Spleen (tissue), 11 donors: ENCODE measurements around the gene KRT7. TPM values are rescaled to one million over a fixed set of nuclear protein-coding genes. Genes with fewer than 3 reads are reported as not detected.

Source experiments
- DNase-seq: peaks from one replicate; pipeline ENCODE4 v3.0.0-alpha.2; 2020
- H3K27ac ChIP-seq, 8 donors: fragments of 200-600 bp; sonication (generic) in 7 of 8; 1 replicate in 4 of 8; 2 replicates in 4 of 8; pipeline versions ENCODE4 v1.5.0 to v1.8.0; 2016 to 2021; ENCODE audit warnings: inconsistent platforms in 4 of 8, mild to moderate bottlenecking in 4 of 8, moderate library complexity in 1 of 8
- H3K27me3 ChIP-seq, 7 donors: fragments of 200-600 bp; sonication (generic) in 6 of 7; replicated peaks in 1 of 7; 1 replicate in 4 of 7; 2 replicates in 3 of 7; pipeline versions ENCODE4 v1.5.0 to v1.8.0; 2016 to 2021; ENCODE audit warnings: inconsistent platforms in 3 of 7, mild to moderate bottlenecking in 1 of 7
- H3K36me3 ChIP-seq, 6 donors: fragments of 200-600 bp; sonication (generic) in 5 of 6; 1 replicate in 4 of 6; 2 replicates in 2 of 6; pipeline versions ENCODE4 v1.5.0 to v1.8.0; 2016 to 2021; ENCODE audit warnings: inconsistent platforms in 2 of 6
- H3K4me1 ChIP-seq, 6 donors: fragments of 200-600 bp; sonication (generic) in 5 of 6; 1 replicate in 3 of 6; 2 replicates in 3 of 6; pipeline versions ENCODE4 v1.5.0 to v1.8.0; 2016 to 2021; ENCODE audit warnings: inconsistent platforms in 3 of 6
- H3K4me3 ChIP-seq, 8 donors: fragments of 200-600 bp; sonication (generic) in 7 of 8; 1 replicate in 4 of 8; 2 replicates in 4 of 8; pipeline versions ENCODE4 v1.5.0 to v1.8.0; 2016 to 2021; ENCODE audit warnings: inconsistent platforms in 4 of 8, mild to moderate bottlenecking in 4 of 8, moderate library complexity in 2 of 8
- H3K9me3 ChIP-seq, 8 donors: fragments of 200-600 bp; sonication (generic) in 7 of 8; 1 replicate in 4 of 8; 2 replicates in 4 of 8; pipeline versions ENCODE4 v1.5.0 to v1.8.0; 2016 to 2021; ENCODE audit warnings: inconsistent platforms in 4 of 8
- POLR2A ChIP-seq, 3 donors: fragments of 450-650 bp; IDR thresholded peaks; one replicate each; pipeline ENCODE4 v1.5.1; 2017; ENCODE audit warnings: antibody characterized with exemption in 3 of 3, mild to moderate bottlenecking in 1 of 3
- POLR2AphosphoS5 ChIP-seq, 3 donors: sonication (generic); formaldehyde crosslinking; IDR thresholded peaks; one replicate each; pipeline ENCODE4 v1.5.1; 2017; ENCODE audit warnings: antibody characterized with exemption in 3 of 3
- WGBS, 5 donors: extraction: QIAGEN DNeasy Blood & Tissue Kit in 3 of 5; methylation state at CpG; one replicate each; pipeline versions ENCODE4 v1.1.5 to v1.1.7; 2013 to 2018; 5-methylcytosine and 5-hydroxymethylcytosine counted together
- intact Hi-C: fragments of 100-400 bp; cut with DNase I; formaldehyde crosslinking; loops from one replicate; pipeline ENCODE4 v1.15.0; 2023; ENCODE audit warnings: low total_unique reads
- polyA plus RNA-seq, 3 donors: library from polyadenylated mRNA; stranded (reverse); fragments of 200-250 nt; gene quantifications; one replicate each; pipeline ENCODE4 v1.2.1, GENCODE V29; 2013
- total RNA-seq, 7 donors: library from RNA; depleted of rRNA in 3 of 7; stranded (reverse); fragments of >200 nt in 3 of 7; fragmentation: NEBNext Ultra II Directional in 4 of 7; extraction: Animal tissue kit (Norgen Biotek cat#: 25700) in 4 of 7; gene quantifications; one replicate each; pipeline versions ENCODE4 v1.1.0 to v1.2.1, GENCODE V29; 2016 to 2021
- TF ChIP-seq, protein P1 (sequence below), 11 experiments: fragments of 200-600 bp in 7 of 11; fragments of 450-650 bp in 4 of 11; sonication (generic) in 4 of 11; IDR thresholded peaks in 8 of 11; conservative IDR thresholded peaks in 3 of 11; 1 replicate in 7 of 11; 2 replicates in 4 of 11; pipeline versions ENCODE4 v1.4.0 to v1.8.0; 2016 to 2021; ENCODE audit warnings: antibody characterized with exemption in 11 of 11, inconsistent platforms in 4 of 11, mild to moderate bottlenecking in 1 of 11
- donor health status: healthy with polysubstance abuse.
- donor health status: DM: no; HTN: no; CAD: no; lungs with moderate emphysema.
- donor health status: DM: no; HTN: no; CAD: no.
- donor health status: Bipolar disorder and iron deficiency.
- donor health status: healthy.
- donor health status: DM: no; HTN: no; CAD: no.
- donor health status: DM: yes; HTN: yes; CAD: no.

KRT7 gene
- total and polyA plus RNA-seq, 10 donors: 0.73 to 1.9 (median 1.2) TPM; not detected in 3

DNA sequence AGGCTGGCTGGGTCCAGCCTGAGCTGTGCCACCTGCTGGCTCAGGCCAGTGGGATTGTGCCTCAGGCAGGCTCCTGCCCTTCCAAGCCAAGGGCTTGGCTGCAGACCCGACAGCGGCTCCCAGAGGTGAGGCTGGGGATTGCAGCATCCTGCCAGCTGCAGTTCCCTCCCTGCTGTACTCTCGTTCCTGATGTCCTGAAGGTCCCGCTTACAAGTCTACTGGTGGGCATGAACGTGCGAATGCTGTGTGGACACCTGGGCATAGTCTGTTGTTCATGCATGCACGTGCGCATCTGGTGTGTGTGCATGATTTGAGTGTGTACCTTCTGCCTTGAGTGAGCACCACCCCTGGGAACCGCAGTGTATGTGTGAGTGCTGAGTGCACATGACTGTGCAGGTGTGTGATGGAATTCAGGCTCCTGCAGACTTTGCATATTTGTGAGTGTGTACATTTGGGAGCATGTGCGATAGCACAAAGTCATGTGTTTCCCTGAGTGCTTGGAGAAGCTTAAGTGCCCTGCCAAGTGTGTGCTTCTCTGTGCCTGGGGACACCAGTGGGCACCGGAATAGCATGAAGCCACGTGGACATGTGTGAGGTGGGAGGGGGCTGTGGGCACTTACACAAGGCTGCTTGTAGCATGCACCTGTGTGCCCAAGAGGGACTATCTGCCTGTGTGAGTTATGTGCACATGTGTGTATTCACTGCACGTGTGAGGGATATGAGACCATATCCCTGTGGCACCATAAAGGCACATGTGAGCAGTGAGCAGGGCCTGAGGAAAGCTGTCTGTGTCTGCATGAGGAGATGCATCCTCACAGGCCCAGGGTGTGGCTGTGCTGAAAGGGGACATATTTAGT, 19.3 kb upstream of the KRT7 start:
- Histone ChIP-seq H3K4me1 (peaks cover 3 to 39% (median 20%) of the 10 kb centered on the region in 6 donors), H3K36me3 (no peaks in the 10 kb centered on the region), H3K27me3 (peaks cover 0 to 36% (median 0%) of the 10 kb centered on the region in 7 donors), H3K27ac (no peak overlapping the region), H3K9me3 (no peaks in the 10 kb centered on the region), H3K4me3 (no peak overlapping the region)
- intact Hi-C loops: no loop called here
- TF ChIP-seq POLR2A (IDR thresholded peaks at IDR 0.05) (no peak), POLR2AphosphoS5 (IDR thresholded peaks at IDR 0.05) (peak in 1 of 3 donors; percentile 45)
- TF ChIP-seq, protein P1, sequence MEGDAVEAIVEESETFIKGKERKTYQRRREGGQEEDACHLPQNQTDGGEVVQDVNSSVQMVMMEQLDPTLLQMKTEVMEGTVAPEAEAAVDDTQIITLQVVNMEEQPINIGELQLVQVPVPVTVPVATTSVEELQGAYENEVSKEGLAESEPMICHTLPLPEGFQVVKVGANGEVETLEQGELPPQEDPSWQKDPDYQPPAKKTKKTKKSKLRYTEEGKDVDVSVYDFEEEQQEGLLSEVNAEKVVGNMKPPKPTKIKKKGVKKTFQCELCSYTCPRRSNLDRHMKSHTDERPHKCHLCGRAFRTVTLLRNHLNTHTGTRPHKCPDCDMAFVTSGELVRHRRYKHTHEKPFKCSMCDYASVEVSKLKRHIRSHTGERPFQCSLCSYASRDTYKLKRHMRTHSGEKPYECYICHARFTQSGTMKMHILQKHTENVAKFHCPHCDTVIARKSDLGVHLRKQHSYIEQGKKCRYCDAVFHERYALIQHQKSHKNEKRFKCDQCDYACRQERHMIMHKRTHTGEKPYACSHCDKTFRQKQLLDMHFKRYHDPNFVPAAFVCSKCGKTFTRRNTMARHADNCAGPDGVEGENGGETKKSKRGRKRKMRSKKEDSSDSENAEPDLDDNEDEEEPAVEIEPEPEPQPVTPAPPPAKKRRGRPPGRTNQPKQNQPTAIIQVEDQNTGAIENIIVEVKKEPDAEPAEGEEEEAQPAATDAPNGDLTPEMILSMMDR (IDR thresholded peaks at IDR 0.05 in 8 of 11, conservative IDR thresholded peaks at IDR 0.05 in 3 of 11): peak; percentile 71 to 97 (median 91)
- peak; percentile 90 for DNase-seq
- 28 to 49% (median 36%) methylated on average over 3 to 13 of the region's 13 CpGs for WGBS, 5 donors

DNA sequence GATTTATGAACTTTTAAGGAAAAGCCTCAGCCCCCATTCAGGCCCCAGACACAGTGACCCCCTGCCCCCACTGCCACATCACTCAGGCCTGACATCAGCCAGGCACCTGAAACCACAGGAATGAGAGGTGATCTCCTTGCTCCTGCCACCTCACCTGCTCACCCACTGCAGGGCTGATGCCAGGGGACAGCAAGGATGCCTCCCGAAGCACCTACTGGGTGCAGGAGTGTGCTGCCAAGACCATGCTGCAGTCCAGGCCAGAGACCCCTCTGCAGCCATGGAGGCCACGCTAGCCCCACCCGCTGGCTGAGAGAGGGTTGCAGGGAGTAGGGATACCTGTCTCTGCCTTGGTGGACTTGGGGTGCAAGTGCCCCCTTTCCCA, 18.6 kb upstream of the KRT7 start:
- peak; percentile 58 for DNase-seq
- Histone ChIP-seq H3K27me3 (peaks cover 0 to 30% (median 0%) of the 10 kb centered on the region in 7 donors), H3K36me3 (no peaks in the 10 kb centered on the region), H3K4me1 (peaks cover 3 to 39% (median 20%) of the 10 kb centered on the region in 6 donors), H3K9me3 (no peaks in the 10 kb centered on the region), H3K27ac (no peak overlapping the region), H3K4me3 (no peak overlapping the region)
- TF ChIP-seq POLR2A (IDR thresholded peaks at IDR 0.05): no peak
- TF ChIP-seq, protein P1 (IDR thresholded peaks at IDR 0.05 in 8 of 11, conservative IDR thresholded peaks at IDR 0.05 in 3 of 11): peak in 2 of 11 experiments; percentile 19 to 46
- TF ChIP-seq POLR2AphosphoS5 (IDR thresholded peaks at IDR 0.05): no peak
- 53 to 94% (median 71%) methylated on average over 3 of the region's 3 CpGs for WGBS, 5 donors
- intact Hi-C loops: no loop called here

DNA sequence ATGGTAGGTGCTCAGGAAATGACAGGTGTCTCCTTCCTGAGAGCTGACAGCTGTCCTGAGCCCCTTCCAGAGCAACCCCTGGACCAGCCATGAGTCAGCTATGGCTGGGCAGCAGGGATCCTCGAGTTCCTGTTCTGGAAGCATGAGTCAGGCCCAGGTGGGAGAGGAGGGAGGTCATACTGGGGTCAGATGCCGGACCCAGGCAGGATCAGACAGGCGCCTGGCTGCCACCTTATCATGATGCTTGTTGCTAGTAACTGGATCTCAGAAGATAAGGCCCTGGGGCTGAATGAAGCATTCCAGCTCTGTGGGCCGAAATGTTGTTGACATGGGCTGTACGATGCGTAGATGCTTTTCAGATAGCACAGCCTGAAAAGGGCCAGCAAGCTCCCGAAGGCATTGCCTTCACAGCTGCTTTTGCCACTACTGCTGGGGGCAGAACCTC, 17.4 kb upstream of the KRT7 start:
- Histone ChIP-seq H3K27me3 (peaks cover 0 to 34% (median 0%) of the 10 kb centered on the region in 7 donors), H3K27ac (no peak overlapping the region)
- 65 to 94% (median 81%) methylated on average over 4 to 7 of the region's 7 CpGs for WGBS, 5 donors

More for the DNA sequence above, 17.4 kb upstream of the KRT7 start:
- peaks cover 3 to 37% (median 18%) of the 10 kb centered on the region in 6 donors for H3K4me1 ChIP-seq
- H3K4me3 ChIP-seq: no peak overlapping the region
- H3K36me3 ChIP-seq: no peaks in the 10 kb centered on the region
- intact Hi-C loops: no loop called here
- TF ChIP-seq POLR2AphosphoS5 (IDR thresholded peaks at IDR 0.05): no peak
- TF ChIP-seq POLR2A (IDR thresholded peaks at IDR 0.05): no peak
- TF ChIP-seq, protein P1 (IDR thresholded peaks at IDR 0.05 in 8 of 11, conservative IDR thresholded peaks at IDR 0.05 in 3 of 11): no peak
- peak; percentile 44 for DNase-seq
- H3K9me3 ChIP-seq: no peaks in the 10 kb centered on the region
